Measurements from ENCODE around the gene BCL2L15. TPM values are rescaled to one million over a fixed set of nuclear protein-coding genes. Genes with fewer than 3 reads are reported as not detected.

BCL2L15 gene
- total RNA-seq, 4 donors from 2014 or later: 0.11 to 1.7 (median 0.78) TPM; not detected in 1

DNA sequence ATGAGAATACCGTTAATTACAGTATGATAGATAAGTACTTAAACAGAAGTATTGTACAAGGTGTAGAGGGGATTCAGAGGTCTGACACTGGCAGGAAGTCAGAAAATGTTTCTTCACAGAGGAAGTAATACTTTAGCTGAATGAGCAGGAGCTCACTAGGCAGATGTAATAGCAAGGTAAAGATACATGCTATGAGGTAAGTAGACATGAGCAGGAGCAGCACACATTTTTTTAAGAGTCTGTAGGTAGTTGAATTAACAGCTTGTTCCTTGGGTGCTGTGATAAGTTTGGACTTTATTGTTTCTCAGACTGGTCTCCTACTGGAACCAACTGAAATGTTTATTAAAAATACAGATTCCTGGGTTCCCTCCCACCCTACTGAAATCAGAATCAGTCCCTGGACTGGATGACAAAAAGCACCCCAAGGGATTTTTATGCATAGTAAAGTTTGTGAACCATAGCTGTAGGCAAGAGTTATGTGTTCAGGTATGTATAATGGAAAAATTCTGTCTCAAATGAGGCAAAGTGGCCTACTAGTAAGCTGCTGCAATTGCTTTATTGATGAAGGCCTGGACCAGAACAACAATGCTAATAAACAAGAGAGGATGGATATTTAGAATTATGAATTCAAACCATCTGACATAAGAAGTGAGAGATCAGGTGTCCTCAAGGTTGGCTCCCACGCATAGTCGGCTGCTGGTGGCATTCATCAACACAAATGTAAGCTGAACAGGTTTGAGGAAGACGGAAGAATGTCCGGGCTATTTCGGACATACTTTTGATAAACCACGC is 16.3 kb upstream of the BCL2L15 start:
- TF ChIP-seq POLR2A (IDR thresholded peaks at IDR 0.05; ENCODE audit: low read depth): no peak
- TF ChIP-seq EP300 (IDR thresholded peaks at IDR 0.05): no peak
- no peak for TF ChIP-seq POLR2AphosphoS5 (IDR thresholded peaks at IDR 0.05)
- TF ChIP-seq, protein P1, sequence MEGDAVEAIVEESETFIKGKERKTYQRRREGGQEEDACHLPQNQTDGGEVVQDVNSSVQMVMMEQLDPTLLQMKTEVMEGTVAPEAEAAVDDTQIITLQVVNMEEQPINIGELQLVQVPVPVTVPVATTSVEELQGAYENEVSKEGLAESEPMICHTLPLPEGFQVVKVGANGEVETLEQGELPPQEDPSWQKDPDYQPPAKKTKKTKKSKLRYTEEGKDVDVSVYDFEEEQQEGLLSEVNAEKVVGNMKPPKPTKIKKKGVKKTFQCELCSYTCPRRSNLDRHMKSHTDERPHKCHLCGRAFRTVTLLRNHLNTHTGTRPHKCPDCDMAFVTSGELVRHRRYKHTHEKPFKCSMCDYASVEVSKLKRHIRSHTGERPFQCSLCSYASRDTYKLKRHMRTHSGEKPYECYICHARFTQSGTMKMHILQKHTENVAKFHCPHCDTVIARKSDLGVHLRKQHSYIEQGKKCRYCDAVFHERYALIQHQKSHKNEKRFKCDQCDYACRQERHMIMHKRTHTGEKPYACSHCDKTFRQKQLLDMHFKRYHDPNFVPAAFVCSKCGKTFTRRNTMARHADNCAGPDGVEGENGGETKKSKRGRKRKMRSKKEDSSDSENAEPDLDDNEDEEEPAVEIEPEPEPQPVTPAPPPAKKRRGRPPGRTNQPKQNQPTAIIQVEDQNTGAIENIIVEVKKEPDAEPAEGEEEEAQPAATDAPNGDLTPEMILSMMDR (IDR thresholded peaks at IDR 0.05): no peak
- H3K4me3 ChIP-seq: peak overlapping the region; percentile 69 to 83 (median 77)
- DNase-seq (ENCODE audit: extremely low spot score): no peak
- intact Hi-C loops (cut with DNase I): loop anchor here (5.0 kb wide), 2 partner anchors 44 to 66 kb away; no protein-coding TSS in a partner anchor
- 18% methylated on average over 7 of the region's 7 CpGs for WGBS
- H3K4me1 ChIP-seq: peaks cover 25 to 46% (median 31%) of the 10 kb centered on the region in 4 donors
- H3K9me3 ChIP-seq: no peaks in the 10 kb centered on the region
- H3K36me3 ChIP-seq: peaks cover 5 to 44% (median 37%) of the 10 kb centered on the region in 4 donors
- peak overlapping the region; percentile 91 to 93 (median 91) for H3K27ac ChIP-seq (replicated peaks in 1 of 4)
- no peaks in the 10 kb centered on the region for H3K27me3 ChIP-seq

DNA sequence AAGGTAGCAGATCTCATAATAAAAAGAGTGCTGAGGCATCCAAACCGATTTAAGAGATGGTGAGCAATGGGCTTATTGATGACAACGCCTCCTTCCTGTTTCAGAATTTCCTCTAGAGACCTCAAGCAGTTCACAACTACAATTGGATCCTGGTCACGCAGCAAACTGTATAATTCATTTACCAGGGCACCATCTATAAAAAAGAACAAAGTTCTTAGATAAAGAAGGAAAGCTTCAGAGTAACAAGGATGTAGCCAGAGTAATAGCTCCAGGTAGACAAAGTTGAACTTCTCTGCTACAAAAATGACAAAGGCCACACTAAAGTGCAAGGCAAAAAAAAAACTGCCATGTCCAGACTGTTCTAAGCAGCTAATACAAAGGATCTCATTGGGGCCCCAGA is 13.8 kb upstream of the BCL2L15 start:
- Histone ChIP-seq H3K36me3 (peaks cover 14 to 59% (median 45%) of the 10 kb centered on the region in 4 donors), H3K9me3 (no peaks in the 10 kb centered on the region), H3K4me3 (no peak overlapping the region), H3K27me3 (no peaks in the 10 kb centered on the region), H3K4me1 (peaks cover 21 to 30% (median 26%) of the 10 kb centered on the region in 4 donors), H3K27ac (replicated peaks in 1 of 4) (no peak overlapping the region)
- 80% methylated on average over 3 of the region's 3 CpGs for WGBS
- DNase-seq (ENCODE audit: extremely low spot score): no peak
- intact Hi-C loops (cut with DNase I): loop anchor here (5.0 kb wide), 2 partner anchors 46 to 64 kb away; no protein-coding TSS in a partner anchor
- no peak for TF ChIP-seq POLR2AphosphoS5 (IDR thresholded peaks at IDR 0.05)
- TF ChIP-seq POLR2A (IDR thresholded peaks at IDR 0.05; ENCODE audit: low read depth): no peak
- TF ChIP-seq EP300 (IDR thresholded peaks at IDR 0.05): no peak
- TF ChIP-seq, protein P1 (IDR thresholded peaks at IDR 0.05): no peak

DNA sequence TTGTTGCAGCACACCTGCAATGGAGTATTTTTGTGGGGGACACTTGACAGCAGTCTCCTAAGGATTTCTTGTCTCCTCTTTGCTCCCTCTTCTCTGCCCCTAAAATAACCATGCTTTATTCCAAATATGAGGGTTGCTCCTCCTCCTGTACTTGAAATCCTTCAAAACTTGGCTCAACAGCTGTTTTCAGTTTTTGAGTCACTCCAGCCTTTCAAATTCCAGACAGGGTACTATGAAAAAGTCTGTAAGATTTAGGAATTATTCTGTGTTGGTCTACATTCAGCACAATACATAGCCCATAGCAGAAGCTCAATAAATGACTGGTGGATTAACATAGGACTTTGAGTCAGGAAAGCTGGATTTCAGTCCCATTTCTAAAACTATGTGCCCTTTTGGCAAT is 11.7 kb upstream of the BCL2L15 start:
- Histone ChIP-seq H3K27me3 (no peaks in the 10 kb centered on the region), H3K36me3 (peaks cover 25 to 80% (median 66%) of the 10 kb centered on the region in 4 donors), H3K4me1 (peaks cover 13 to 19% (median 15%) of the 10 kb centered on the region in 4 donors), H3K4me3 (no peak overlapping the region), H3K27ac (replicated peaks in 1 of 4) (no peak overlapping the region), H3K9me3 (no peaks in the 10 kb centered on the region)
- intact Hi-C loops (cut with DNase I): no loop called here
- TF ChIP-seq POLR2AphosphoS5 (IDR thresholded peaks at IDR 0.05) (no peak), EP300 (IDR thresholded peaks at IDR 0.05) (no peak), POLR2A (IDR thresholded peaks at IDR 0.05; ENCODE audit: low read depth) (no peak)
- TF ChIP-seq, protein P1 (IDR thresholded peaks at IDR 0.05): no peak
- no peak for DNase-seq (ENCODE audit: extremely low spot score)

DNA sequence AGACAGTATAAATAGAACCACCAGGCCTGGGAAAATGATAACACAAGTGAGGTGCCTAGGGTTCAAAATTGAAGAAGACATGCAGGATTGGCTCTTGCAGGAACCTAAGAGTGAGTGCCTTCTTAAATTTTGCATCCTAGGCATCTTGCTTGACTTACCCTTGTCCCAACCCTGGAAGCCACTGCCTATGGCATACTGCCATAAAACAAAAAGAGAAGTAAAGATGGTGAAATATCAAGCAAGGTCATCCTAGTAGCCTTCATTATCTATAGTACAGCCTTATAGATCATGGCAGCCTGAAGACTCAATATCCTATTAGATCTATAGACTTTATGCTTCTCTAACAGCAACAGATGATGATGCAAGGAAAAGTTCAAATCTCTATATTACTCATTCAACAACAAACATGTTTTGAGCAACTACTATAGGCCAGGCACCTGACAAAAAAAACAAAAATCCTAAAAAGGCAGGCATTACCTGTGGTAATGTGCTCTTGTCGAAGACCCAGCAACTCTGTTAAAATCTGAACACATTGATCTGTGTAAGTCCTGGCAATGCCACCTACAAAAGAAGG is 10.9 kb upstream of the BCL2L15 start:
- peaks cover 25 to 86% (median 66%) of the 10 kb centered on the region in 4 donors for H3K36me3 ChIP-seq
- no peak overlapping the region for H3K27ac ChIP-seq (replicated peaks in 1 of 4)
- TF ChIP-seq POLR2AphosphoS5 (IDR thresholded peaks at IDR 0.05) (no peak), POLR2A (IDR thresholded peaks at IDR 0.05; ENCODE audit: low read depth) (no peak), EP300 (IDR thresholded peaks at IDR 0.05) (no peak)
- TF ChIP-seq, protein P1 (IDR thresholded peaks at IDR 0.05): no peak
- H3K27me3 ChIP-seq: no peaks in the 10 kb centered on the region
- H3K4me3 ChIP-seq: no peak overlapping the region
- no peaks in the 10 kb centered on the region for H3K9me3 ChIP-seq
- DNase-seq (ENCODE audit: extremely low spot score): no peak
- intact Hi-C loops (cut with DNase I): no loop called here
- WGBS: 100% methylated on average over 1 of the region's 1 CpG
- peaks cover 5 to 11% (median 7%) of the 10 kb centered on the region in 4 donors for H3K4me1 ChIP-seq

Measured in esophagus muscularis mucosa (tissue), 4 donors.